Glutamatergic neuron (in vitro differentiated cells): ENCODE data around the gene THNSL1. TPM values are rescaled to one million over a fixed set of nuclear protein-coding genes. Genes with fewer than 3 reads are reported as not detected.
"Not testable (repeated sequence)": the region's sequence is repeated elsewhere in the genome, so short reads cannot be mapped to it uniquely, and the experiment has no call there.

Experiments
- DNase-seq: peaks from one replicate; pipeline ENCODE4 v3.0.0; 2022
- H3K27ac Mint-ChIP-seq: one replicate; pipeline ENCODE4 v1.8.0; 2020; ENCODE audit warnings: mild to moderate bottlenecking, mixed read lengths, inconsistent platforms; ENCODE audit not compliant: unreplicated experiment
- H3K27me3 Mint-ChIP-seq: one replicate; pipeline ENCODE4 v1.8.0; 2020; ENCODE audit warnings: mild to moderate bottlenecking, moderate library complexity, mixed read lengths, inconsistent platforms; ENCODE audit not compliant: unreplicated experiment
- H3K36me3 Mint-ChIP-seq: one replicate; pipeline ENCODE4 v1.8.0; 2020; ENCODE audit warnings: mild to moderate bottlenecking, mixed read lengths, inconsistent platforms; ENCODE audit not compliant: unreplicated experiment
- H3K4me1 Mint-ChIP-seq: one replicate; pipeline ENCODE4 v1.8.0; 2020; ENCODE audit warnings: mild to moderate bottlenecking, low read depth, mixed read lengths, inconsistent platforms; ENCODE audit not compliant: unreplicated experiment
- H3K4me3 Mint-ChIP-seq: one replicate; pipeline ENCODE4 v1.8.0; 2020; ENCODE audit warnings: mild to moderate bottlenecking, mixed read lengths, inconsistent platforms; ENCODE audit not compliant: unreplicated experiment
- H3K9me3 Mint-ChIP-seq: one replicate; pipeline ENCODE4 v1.8.0; 2020; ENCODE audit warnings: mild to moderate bottlenecking, moderate library complexity, mixed read lengths, inconsistent platforms; ENCODE audit not compliant: unreplicated experiment
- CTCF ChIP-seq: fragments of 200-600 bp; sonication (generic); IDR thresholded peaks from one replicate; pipeline ENCODE4 v1.5.0; 2021; ENCODE audit not compliant: partially characterized antibody, unreplicated experiment
- long read RNA-seq: library from polyadenylated mRNA; unstranded; transcript quantifications from one replicate; pipeline ENCODE4 v2.0.0, GENCODE V29; 2020; ENCODE audit not compliant: unreplicated experiment
- total RNA-seq: library from RNA; stranded (reverse); fragmentation: NEBNext Ultra II Directional; extraction: Animal tissue kit (Norgen Biotek cat#: 25700); gene quantifications from one replicate; pipeline ENCODE4 v1.2.1, GENCODE V29; 2021; ENCODE audit not compliant: unreplicated experiment

THNSL1 gene, protein sequence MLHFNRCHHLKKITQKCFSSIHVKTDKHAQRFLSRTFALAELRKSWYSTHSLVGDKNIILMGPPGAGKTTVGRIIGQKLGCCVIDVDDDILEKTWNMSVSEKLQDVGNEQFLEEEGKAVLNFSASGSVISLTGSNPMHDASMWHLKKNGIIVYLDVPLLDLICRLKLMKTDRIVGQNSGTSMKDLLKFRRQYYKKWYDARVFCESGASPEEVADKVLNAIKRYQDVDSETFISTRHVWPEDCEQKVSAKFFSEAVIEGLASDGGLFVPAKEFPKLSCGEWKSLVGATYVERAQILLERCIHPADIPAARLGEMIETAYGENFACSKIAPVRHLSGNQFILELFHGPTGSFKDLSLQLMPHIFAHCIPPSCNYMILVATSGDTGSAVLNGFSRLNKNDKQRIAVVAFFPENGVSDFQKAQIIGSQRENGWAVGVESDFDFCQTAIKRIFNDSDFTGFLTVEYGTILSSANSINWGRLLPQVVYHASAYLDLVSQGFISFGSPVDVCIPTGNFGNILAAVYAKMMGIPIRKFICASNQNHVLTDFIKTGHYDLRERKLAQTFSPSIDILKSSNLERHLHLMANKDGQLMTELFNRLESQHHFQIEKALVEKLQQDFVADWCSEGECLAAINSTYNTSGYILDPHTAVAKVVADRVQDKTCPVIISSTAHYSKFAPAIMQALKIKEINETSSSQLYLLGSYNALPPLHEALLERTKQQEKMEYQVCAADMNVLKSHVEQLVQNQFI
- 2.9 TPM for total RNA-seq
- long read RNA-seq, transcript THNSL1-201 (3 exons, 3,691 nt), result major isoform, 6 of 11 reads
- long read RNA-seq, partial matches to known transcripts, result 2 of 11 reads
- long read RNA-seq, other reads (novel, unspliced or antisense), result 0 of 11 reads

DNA sequence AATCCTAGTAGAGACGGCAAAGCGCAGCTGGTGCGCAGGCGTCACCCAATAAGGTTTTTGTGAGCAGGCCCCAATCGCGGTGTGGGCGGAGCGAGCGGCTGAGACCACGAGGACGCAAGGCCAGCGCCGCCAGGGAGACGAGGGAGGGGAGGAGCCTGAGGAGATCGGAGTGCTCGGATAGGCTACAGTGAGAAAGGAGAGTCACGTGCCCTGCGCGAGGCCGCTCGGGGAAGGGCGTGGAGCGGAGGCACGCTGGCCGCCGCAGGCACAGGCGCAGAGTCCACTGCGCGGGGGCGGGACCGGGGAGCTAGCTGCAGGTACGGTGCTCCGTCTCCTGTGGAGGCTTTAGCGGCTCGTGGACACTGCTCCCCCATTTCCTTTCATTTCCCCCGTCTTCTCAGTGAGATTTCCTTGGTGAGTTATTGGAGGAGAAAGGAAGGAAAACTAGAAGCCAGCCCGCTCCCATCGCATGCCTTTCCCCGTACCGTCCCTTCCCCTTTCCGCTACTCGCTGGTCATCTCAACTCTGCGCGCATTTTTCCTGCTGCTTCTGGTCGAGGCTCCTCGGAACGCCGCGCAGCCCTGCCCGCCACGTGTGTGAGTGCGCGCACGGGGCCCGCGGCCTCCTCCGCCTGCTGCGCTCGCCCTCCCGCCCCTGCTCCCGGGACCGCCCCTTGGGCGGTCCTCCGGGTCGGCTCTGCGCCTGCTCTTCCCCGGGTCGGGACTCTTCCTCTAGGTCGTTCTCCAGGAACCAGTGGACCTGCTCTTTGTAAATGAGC lies at the start of gene THNSL1:
TSS of gene THNSL1 (plus strand) at position 237 of the 778 bp plus-strand sequence. CDS start 6,612 bp downstream, outside the sequence.
- TF ChIP-seq CTCF, result no peak
- H3K36me3 Mint-ChIP-seq, result no peaks in the 10 kb centered on the region
- peaks cover 4% of the 10 kb centered on the region for H3K27me3 Mint-ChIP-seq
- peak within 1 kb of the TSS; percentile 93 for H3K27ac Mint-ChIP-seq
- peaks cover 2% of the 10 kb centered on the region for H3K9me3 Mint-ChIP-seq
- DNase-seq, result peak; percentile 98
- peak within 1 kb of the TSS; percentile 91 for H3K4me3 Mint-ChIP-seq
- H3K4me1 Mint-ChIP-seq, result peaks cover 11% of the 10 kb centered on the region

- Mint-ChIP-seq H3K4me3 (no peak overlapping the region), H3K27ac (no peak overlapping the region)
- TF ChIP-seq CTCF, result no peak
These were observed 49.4 kb upstream of the THNSL1 start for GRCh38 chr10:24966962-24967481.

DNA sequence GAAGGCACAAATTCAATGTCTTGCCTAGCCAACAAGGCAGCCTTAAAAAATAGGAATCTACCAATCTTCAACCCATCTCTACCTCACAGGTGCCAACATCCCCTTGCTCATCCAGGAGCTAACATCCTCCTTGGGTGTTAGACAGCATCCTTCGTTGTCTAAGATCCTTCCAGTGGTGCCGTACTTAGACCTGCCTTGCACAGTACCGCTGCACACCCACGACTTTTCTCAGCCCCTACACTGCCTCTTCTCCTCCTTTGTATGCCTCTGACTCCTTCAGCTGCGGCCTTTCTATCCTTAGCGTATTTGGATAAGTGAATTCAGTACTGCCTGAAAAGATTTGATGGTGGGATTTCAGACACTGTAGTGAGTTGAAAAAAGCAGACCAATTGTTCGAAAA lies 48.1 kb upstream of the THNSL1 start:
- no peak for TF ChIP-seq CTCF
- H3K4me3 Mint-ChIP-seq, result no peak overlapping the region
- H3K4me1 Mint-ChIP-seq, result no peaks in the 10 kb centered on the region
- no peak for DNase-seq
- no peak overlapping the region for H3K27ac Mint-ChIP-seq
- no peaks in the 10 kb centered on the region for H3K9me3 Mint-ChIP-seq
- H3K27me3 Mint-ChIP-seq, result no peaks in the 10 kb centered on the region
- H3K36me3 Mint-ChIP-seq, result no peaks in the 10 kb centered on the region

More at GRCh38 chr10:24966962-24967481, 49.4 kb upstream of the THNSL1 start:
- DNase-seq, result no peak
- no peaks in the 10 kb centered on the region for H3K36me3 Mint-ChIP-seq
- no peaks in the 10 kb centered on the region for H3K9me3 Mint-ChIP-seq
- H3K4me1 Mint-ChIP-seq, result no peaks in the 10 kb centered on the region
- no peaks in the 10 kb centered on the region for H3K27me3 Mint-ChIP-seq

DNA sequence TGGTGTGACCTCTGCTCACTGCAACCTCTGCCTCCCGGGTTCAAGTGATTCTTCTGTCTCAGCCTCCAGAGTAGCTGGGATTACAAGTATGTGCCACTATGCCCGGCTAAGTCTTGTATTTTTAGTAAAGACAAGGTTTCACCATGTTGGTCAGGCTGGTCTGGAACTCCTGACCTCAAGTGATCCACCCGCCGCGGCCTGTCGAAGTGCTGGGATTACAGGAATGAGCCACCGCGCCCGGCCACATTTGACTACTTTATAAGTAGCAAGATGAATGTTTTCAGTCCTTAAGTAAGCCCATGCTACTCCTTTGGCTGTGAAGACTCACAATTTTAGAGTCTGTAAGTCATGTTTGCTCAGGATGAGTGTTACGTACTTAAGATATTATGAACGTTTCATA lies 47.5 kb upstream of the THNSL1 start:
- not testable (repeated sequence) for H3K27me3 Mint-ChIP-seq, H3K4me3 Mint-ChIP-seq, H3K9me3 Mint-ChIP-seq, H3K36me3 Mint-ChIP-seq, H3K27ac Mint-ChIP-seq, H3K4me1 Mint-ChIP-seq, DNase-seq

- H3K9me3 Mint-ChIP-seq, result no peaks in the 10 kb centered on the region
- TF ChIP-seq CTCF, result no peak
- H3K27ac Mint-ChIP-seq, result no peak overlapping the region
- no peaks in the 10 kb centered on the region for H3K27me3 Mint-ChIP-seq
- no peaks in the 10 kb centered on the region for H3K36me3 Mint-ChIP-seq
- DNase-seq, result no peak
- H3K4me3 Mint-ChIP-seq, result no peak overlapping the region
- no peaks in the 10 kb centered on the region for H3K4me1 Mint-ChIP-seq
These were observed 46.6 kb upstream of the THNSL1 start for GRCh38 chr10:24969841-24970281.
